Testis (tissue), 2 donors: ENCODE measurements around the gene CHMP5.

Experiments
- CTCF ChIP-seq, 3 experiments: fragments of 450-650 bp in 2 of 3; fragments of 200-600 bp in 1 of 3; sonication (generic) in 1 of 3; IDR thresholded peaks; one replicate each; pipeline ENCODE4 v1.5.1; 2016 to 2019; ENCODE audit warnings: antibody characterized with exemption in 3 of 3, mild to moderate bottlenecking in 2 of 3, moderate library complexity in 1 of 3
- POLR2A ChIP-seq: fragments of 450-650 bp; IDR thresholded peaks from one replicate; pipeline ENCODE4 v1.6.1; 2017; ENCODE audit warnings: antibody characterized with exemption, mild to moderate bottlenecking, moderate library complexity

- TF ChIP-seq CTCF (IDR thresholded peaks at IDR 0.05): no peak
- TF ChIP-seq POLR2A: no peak
These were observed 811 bp upstream of the CHMP5 start for GRCh38 chr9:33264003-33264472.
